ENCODE data around the gene RFPL3. TPM values are rescaled to one million over a fixed set of nuclear protein-coding genes. Genes with fewer than 3 reads are reported as not detected.
"Not testable (repeated sequence)": the region's sequence is repeated elsewhere in the genome, so short reads cannot be mapped to it uniquely, and the experiment has no call there.

RFPL3 gene
- polyA plus RNA-seq, 3 donors = not detected

DNA sequence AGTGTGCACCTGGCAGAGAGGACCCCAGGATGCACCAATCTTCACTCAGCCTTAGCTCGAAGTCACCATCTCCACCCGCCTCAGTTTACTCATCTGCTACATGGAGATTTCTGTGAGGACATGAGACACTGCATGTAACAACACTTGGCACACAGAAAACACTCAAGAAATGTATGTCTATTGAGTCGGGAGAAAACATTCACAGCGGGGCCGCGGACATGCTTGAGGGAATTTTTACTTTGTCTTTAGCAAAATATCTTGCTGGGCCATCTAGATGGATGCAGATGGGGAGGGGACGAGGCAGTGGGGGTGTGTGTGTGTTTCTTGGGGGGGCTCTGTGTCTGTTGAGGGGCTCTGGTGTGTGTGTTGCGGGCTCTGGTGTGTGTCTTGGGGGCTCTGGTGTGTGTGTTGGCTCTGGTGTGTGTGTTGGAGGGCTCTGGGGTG, 28.4 kb upstream of the RFPL3 start:
- no peak for DNase-seq

DNA sequence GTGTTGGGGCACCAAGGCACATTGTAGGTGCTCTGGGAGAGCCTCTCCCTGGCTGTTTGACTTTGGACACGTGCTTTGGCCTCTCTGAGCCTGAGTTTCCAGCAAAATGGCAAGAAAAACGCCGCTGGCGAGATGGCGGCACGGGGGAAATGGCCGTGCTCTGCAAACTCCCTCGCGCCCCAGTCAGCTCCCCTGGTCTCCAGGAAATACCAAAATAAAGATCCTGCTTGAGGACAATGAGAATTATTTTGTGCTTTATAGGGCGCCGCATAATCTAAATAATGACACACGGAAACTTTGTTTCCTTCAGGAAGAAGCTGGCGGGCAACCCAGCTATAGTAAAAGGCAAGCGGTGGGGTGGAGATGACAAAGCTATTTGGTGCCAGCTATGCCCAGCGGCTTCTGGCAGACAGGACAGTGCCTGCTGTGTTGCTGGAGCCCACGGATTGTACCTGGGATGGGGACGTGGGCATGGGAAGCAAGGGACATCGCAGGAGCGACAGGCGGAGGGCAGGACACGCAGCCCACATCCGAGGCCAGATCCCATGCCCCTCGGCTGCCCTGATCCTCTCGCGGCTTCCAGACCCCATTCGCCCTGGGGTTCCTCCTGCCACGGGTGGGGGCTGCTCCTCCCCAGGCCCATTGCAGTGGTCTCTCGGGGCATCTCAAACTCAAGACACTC, 26.3 kb upstream of the RFPL3 start:
- DNase-seq = no peak

DNA sequence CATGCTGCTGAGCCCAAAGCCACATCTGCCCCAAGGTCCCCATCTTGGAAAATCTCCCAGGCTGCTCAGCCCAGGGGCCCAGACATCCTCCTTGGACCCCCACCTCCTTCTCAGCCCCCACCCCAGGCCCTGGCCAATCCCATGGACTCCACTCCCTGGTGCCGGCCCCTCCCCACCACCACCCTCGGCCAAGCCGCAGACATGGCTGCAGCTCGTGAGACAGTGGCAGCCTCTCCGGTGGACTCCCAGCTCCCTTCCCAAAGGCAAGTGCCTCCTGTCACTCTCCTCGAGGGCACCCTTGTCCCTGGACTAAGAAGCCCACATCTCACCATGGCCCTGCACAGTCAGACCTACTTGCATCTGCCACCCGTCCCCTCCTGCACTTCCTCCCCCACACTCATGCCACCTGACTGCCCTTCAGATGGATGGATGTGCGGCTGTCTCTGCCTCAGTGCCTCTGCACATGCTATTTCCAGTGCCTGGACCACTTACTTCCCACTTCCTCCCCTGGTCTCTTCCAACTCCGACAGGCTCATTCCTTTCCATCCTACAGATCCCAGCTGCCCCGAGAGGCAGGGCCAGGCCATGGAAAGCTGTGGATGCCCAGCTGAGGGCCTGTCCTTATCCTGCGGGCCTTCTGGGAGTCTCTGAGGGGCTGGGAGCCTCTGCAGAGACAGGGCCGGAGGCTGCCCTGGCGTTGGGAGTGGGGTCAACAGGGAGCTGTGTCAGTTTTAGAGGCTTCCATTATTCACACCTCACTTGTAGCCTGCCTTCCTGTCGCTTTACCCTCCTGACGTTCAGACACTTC, 25.5 kb upstream of the RFPL3 start:
- no peak for DNase-seq

DNA sequence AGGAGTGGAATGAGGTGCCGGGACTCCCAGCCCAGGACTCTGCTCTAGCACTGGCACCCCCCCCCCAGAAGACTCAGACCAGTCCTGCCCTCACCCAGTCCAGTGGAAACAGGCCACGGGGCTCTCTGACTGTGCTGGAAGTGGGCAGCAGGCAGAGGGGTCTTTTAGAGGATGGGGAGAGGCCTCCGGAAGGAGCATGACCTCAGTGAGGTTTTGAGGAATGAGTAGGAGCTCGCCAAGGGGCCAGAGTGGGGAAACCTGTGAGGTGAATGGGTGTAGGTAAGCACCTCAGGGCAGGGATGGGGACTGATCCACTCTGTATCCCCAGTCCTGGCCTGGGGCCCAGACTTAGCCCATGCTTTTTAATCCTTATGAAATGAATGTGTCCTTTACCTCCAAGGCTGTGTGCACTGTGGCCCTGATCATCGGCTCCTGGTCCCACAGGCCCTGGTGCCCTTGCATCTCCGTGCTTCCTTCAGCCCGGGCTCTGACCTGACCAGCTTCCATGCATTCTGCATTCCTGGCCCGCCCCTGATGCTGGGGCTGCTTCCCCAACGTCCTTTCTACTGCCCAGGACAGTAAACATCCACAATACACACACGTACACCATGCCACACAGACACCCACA, 24.4 kb upstream of the RFPL3 start:
- DNase-seq = no peak

DNA sequence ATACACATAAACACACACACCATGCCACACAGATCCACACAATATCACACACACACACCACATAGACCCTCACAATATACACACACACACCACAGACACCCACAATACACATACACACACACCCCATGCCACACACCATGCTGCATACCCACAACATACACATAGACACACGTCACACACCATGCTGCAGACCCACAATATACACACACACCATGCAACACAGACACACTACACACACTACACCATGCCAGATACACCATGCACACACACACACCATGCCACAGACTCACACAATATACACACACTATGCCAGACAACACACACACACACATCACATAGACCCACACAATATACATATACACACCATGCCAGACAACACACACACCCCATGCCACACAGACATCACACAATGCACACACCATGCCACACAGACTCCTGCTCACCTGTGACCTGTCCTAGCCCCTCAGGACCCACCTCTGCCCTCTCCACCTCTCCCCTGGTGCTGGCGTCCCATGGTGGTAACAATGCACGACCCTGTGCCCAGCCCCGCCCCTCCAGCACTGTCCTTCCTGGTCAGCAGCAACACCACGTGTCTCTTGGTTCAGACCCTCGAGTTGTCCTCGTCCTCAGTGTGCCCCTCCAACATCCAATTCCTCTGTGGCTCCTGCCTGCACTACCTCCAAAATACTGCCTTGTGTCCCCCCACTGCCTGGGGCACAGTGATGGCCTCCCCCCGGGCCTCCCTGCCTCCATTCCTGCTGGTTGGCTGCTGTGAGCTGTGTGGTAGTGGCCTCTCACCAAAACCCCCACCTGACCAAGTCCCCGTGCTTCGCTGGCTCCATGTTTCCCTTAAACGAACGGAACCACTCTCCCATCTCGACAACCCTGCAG, 23.7 kb upstream of the RFPL3 start:
- DNase-seq = no peak

DNA sequence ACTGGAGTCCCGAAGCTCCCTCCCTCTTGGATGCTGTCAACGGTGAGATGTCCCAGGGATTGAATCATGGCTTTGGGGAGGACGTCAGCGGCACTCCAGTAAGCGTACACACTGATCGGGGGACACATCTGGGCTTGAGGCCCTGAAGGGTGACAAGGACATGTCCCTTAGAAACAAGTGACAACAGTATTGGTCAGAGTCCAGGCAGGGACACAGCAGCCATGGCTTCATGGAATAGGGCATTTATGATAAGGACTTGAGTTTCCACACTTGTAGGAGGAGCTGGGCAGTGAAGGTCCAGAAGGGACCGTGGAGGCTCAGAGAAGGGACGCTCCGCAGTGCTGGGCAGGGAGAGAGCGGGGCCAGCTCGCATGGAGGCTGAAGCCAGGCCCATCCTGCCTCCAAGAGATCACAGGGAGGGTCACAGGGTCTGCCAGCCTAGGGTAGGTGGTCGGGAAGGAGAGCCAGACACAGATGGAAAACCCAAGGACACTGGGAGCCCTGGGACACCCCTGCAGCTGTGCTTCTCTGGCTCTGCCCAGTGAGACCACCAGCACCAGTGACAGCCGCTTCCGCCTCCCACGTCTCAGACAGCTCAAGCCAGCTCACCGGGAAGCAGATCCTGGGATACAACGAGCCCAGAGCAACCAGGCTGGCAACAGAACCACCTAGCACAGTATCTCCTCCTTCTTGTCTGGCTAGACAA, 22.9 kb upstream of the RFPL3 start:
- DNase-seq = no peak

DNA sequence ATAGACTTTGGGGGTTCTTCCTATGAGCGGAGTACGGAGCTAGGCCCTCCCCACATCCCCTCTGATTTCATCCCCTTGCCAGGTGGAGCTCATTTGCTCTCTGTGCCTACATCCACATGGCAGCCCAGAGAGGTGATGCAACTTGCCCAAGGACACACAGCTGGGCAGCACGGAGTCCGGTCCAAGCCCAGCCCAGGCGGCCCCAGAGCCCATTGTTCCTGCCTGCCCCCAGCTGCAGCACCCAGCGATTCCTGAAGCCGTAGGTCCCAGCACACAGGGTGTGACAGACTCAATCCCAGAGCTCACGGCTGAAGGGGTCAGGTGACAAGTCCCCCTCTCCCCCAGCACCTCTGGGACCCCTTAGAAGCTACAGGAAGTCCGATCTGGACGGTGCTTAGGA, 22.2 kb upstream of the RFPL3 start:
- no peak for DNase-seq

DNA sequence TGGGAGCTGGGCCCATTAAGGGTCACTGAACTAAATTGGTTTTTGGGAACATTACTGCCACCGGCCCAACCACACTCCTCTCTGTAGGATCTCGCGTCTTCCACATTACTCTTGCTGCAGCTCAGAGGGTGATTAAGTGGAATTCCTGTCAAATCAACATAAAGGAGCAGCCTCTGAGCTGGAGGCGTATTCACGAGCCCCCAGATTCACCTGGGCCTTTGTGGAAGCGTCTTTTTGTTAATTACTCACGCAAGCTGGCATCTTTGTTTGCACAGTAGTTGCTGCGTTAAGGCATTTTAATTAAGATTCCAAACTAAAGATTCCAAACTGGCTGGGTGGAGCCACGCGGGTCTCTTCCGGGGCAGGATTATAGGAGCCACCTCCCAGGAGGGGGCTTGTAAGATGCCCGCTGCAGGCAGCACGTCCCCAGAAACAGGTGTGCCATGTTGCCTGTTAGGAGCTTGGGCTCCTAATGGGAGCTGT, 21.5 kb upstream of the RFPL3 start:
- DNase-seq = no peak

DNA sequence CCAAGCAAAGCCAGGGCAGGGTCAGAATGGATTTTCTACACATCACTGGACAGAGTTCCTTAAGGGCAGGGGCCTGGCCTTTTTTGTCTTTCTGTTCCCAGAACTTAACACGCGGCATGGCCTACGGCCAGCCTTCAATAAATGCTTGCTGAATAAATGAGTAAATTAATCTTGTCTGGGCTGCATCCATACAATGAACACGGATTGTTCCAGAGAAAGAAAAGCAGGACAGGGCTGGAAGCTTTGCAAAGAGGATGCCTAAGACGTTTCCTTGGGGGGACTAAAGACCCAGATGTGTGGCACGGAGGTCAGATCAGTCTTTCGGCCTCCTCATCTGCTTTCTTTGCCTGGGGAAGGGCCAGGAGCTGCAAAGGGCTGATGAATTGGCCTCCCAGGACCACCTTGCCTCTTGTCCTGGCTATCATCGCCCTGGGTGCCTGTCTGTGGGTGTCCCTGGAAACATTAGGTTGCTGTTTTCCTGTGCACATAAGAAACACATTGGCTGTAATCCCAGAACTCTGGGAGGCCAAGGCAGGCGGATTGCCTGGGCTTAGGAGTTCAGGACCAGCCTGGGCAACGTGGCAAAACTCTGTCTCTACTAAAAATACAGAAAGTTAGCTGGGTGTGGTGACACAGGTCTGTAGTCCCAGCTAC, 20.8 kb upstream of the RFPL3 start:
- DNase-seq = no peak

DNA sequence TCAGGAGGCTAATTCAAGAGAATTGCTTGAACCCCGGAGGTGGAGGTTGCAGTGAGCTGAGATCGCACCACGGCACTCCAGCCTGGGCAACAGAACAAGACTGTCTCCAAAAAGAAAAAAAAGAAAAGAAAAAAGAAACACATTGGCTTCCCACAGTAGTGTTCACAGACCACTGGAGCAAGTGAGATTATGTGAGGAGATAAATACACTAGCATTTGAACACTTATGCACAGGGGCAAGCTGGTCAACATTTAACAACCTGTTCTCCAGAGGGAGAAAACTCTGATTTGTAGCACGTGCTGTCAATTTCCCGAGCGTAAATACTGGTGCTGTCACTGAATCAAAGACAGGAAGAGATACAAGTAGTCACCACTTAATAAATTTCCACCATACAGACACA, 20.2 kb upstream of the RFPL3 start:
- DNase-seq = not testable (repeated sequence)

DNA sequence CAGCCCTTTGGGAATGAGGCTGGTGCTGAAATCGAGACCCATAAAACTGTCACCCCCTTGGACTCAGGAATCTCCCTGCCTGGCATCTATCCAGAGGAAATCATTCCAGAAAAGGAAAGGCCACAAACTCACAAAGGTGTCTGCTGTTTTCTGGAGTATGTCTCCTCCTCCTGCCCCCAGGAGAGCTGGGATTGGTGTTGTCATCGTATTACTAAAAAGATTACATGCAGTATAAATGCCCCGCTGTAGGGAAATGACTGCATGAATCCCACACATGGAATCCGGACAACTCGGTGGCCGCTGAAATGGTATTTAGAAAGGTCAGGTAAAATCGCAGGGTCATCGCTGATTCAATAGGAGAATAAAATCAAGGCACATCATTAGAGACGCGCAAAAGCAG, 18.9 kb upstream of the RFPL3 start:
- no peak for DNase-seq

DNA sequence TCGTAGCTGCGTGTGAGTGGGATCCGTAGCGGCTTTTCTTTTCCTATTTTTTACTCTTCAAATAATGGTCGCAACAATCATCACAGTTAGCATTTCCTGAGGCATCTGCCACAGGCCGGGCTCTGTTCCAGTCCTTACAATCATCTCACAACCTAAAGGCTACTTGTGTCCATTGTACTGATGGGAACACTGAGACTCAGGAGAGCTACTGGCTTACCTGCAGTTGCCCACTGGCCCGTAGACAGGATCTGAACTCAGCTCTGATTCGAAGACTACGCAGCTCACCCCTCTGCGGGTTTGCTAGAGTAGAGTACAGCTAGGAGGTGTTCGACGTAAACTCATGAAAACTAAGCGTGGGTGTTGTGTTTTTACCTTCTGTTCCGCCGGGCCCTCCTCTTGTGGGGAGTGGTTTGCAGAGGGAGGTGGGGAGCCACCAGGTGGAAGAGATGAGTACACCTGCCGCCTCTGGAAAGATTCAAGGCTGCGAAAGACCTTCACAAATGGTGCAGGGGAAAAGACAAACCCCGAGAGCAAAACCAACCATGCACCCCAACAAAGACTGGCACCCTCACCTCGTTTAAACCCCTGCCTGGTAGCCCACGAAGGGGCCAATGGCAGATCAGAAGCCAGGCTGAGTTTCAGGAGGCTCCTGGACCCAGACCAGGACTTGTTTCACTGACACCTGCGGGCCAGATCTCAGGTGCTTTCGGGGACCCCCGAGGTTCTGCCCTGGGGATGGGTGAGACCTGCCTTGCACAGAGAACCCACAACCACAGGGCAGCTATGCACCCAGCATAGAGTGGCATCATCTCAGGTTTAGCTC, 18.3 kb upstream of the RFPL3 start:
- DNase-seq = no peak

DNA sequence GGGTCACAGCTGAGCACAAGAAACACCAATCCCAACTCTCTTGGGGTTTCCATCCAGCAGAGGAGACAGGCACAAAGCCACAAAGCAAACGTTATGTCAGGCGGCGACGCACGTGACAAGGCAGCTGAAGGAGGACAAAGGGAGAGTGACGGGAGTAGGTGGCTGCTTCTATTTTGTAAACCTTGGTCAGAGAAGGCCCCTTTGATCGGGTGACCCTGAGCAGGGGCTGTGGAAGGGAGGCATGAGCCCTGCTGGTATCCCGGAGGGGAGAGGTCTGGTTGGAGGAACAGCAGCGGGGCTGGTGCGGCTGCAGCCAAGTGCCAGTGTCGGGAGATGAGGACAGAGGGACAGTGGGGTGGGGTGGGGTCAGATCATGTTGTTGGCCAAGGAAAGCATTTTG, 17.3 kb upstream of the RFPL3 start:
- DNase-seq = no peak

DNA sequence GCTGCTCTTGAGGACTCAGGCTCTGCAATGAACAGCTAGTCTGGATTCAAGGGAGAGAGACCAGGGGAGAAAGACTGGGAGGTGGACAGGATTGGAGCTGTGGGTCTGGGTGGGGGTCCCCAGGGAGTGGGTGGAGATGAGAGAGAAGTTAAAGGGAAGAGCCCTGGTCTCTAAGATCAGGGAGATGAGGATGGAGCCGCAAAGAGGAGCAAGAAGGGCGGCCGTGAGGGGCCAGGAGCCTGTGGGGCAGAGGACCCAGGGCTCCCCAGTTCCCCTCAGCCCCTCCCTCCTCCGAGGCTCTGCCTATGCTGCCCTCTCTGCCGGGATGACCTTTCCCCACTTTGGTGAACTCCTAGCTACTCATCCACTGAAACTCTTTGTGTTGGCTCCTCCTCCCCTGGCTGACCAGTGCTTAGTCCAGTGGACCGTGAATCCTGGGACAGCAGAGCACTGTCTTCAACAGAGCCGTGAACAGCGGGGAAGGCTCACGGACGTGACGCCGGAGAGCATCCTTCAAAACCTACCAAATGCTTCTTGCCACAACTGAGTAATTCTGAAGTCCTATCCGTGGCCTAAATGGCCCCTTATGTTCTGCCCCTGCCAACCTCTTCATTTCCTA, 16.4 kb upstream of the RFPL3 start:
- DNase-seq = peak; percentile 43

DNA sequence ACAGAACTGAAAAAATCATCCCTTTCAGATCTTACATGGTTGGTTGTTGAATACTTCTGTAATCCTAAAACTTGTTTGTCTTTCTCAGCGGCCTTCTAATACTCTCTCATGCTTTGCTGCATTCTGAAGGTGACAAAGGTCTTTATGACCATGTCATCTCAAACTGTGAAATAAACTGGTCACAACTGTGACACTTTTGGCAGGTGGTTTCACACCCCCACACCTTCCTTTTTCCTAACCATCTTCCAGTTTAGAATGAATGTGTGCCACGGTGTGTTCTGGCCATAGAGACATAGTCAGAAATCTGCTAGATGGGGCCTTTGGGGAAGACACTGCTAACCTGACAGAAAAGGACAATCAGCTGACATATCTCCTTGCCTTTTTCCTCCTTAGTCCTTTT, 14.7 kb upstream of the RFPL3 start:
- DNase-seq = no peak

DNA sequence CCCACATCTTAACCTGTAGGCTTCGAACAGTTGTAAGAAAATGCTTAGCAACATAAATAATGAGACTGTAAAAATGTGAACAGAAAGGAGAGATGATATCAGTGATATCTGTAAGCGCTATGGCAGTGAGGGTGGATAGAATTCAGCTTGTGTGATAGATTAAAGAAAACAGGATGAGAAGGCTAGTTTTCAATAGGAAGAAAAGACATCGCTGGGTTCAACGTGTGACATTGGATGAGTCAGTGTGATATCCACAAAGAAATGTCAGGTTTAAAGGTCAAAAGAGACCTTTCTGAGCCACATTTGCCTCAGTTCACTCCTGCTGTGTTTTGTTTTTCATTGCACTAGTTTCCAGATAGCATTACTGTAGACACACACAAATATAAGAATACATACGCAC, 13.7 kb upstream of the RFPL3 start:
- no peak for DNase-seq

DNA sequence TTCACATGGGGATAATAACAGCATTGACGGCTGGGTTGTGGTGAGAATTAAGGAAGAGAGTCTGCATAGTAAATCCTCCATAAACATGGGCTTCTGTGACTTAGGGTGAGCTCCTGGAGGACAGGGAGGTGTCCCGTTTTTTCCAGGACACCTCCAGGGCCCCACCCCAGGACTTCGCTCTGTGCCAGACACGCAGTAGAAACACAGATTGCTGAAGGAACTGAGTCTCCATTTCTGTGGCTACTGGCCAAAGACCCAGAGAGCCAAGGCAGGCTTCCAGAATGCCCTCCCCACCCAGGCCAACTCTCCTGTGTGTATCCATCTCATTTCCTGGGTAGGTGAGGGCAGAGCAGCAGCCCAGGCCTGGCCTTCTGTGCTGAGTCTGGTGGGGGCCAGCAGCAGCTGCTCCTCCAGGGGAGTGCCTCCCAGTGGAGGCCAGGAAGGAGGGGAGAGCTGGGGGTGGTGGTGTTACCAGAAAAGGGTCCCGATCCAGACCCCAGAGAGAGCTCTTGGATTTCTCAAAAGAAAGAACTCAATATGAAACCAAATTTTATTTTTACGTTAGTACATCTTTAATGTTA, 9.5 kb upstream of the RFPL3 start:
- no peak for DNase-seq

DNA sequence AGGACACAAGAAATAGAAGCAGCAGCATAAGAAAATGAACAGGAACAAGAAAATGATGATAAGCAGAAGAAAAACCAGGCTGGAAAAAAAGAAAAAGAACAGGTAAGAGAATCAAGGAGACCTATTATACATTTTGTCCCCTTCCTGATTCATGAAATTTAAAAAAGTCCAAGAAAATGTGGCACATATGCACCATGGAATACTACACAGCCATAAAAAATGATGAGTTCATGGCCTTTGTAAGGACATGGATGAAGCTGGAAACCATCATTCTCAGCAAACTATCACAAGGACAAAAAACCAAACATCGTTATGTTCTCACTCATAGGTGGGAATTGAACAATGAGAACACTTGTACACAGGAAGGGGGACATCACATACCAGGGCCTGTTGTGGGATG, 5.8 kb upstream of the RFPL3 start:
- not testable (repeated sequence) for DNase-seq

DNA sequence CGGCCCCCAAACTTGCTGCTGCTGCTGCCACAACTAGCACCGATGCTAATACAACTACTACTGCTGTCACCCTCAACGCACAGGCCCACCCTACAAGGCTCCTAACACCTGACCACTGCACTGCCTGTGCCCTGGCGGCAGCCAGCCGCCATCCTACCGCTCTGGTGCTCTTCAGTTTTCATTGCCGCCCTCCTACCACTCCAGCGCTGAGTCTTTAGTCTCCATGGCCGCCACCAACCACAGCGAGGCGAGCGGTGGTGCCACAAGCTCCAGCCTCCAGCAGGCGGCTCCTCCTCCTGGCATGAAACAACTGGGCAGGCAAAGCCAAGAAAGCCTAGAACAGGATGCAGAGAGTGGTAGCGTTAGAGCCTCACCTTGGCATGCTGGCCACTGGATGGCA, 5.0 kb upstream of the RFPL3 start:
- no peak for DNase-seq
